ENCODE results near the gene IFT88. TPM values are rescaled to one million over a fixed set of nuclear protein-coding genes. Genes with fewer than 3 reads are reported as not detected.
"Not testable (repeated sequence)": the region's sequence is repeated elsewhere in the genome, so short reads cannot be mapped to it uniquely, and the experiment has no call there.

IFT88 gene
- total RNA-seq, 2 donors from 2014 or later: 10.8 to 22.0 TPM

DNA sequence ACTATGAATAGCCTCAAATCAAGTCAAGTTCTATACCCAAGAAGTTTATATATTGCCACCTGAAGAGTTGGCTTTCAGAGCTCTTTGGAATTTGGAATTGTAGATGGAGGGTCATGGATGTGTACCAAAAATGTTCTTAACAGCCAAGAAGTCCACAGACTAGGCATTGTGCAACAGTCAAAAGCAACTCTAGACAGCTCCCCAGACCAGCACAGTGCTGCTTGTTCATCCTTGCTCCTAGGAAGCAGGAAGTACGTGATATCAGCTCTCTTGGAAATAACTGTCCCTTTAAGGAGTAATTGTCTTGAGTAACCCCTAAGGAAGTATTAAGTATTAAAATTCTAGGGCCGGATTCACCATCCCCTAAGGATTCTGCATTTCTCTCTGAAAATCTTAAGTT is 105.8 kb downstream of the IFT88 start:
- Histone ChIP-seq H3K27me3 (replicated peaks; ENCODE audit: insufficient read depth) (no peaks in the 10 kb centered on the region), H3K9me3 (no peaks in the 10 kb centered on the region), H3K36me3 (no peaks in the 10 kb centered on the region), H3K4me3 (no peak overlapping the region), H3K27ac (no peak overlapping the region), H3K4me1 (replicated peaks) (no peaks in the 10 kb centered on the region)
- intact Hi-C loops (cut with DNase I): no loop called here
- TF ChIP-seq, protein P1, sequence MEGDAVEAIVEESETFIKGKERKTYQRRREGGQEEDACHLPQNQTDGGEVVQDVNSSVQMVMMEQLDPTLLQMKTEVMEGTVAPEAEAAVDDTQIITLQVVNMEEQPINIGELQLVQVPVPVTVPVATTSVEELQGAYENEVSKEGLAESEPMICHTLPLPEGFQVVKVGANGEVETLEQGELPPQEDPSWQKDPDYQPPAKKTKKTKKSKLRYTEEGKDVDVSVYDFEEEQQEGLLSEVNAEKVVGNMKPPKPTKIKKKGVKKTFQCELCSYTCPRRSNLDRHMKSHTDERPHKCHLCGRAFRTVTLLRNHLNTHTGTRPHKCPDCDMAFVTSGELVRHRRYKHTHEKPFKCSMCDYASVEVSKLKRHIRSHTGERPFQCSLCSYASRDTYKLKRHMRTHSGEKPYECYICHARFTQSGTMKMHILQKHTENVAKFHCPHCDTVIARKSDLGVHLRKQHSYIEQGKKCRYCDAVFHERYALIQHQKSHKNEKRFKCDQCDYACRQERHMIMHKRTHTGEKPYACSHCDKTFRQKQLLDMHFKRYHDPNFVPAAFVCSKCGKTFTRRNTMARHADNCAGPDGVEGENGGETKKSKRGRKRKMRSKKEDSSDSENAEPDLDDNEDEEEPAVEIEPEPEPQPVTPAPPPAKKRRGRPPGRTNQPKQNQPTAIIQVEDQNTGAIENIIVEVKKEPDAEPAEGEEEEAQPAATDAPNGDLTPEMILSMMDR (IDR thresholded peaks at IDR 0.05): no peak
- TF ChIP-seq POLR2AphosphoS5 (IDR thresholded peaks at IDR 0.05) (no peak), POLR2A (IDR thresholded peaks at IDR 0.05) (no peak)
- no peak for DNase-seq (ENCODE audit: low spot score)
- WGBS: 33% methylated on average over 2 of the region's 2 CpGs

DNA sequence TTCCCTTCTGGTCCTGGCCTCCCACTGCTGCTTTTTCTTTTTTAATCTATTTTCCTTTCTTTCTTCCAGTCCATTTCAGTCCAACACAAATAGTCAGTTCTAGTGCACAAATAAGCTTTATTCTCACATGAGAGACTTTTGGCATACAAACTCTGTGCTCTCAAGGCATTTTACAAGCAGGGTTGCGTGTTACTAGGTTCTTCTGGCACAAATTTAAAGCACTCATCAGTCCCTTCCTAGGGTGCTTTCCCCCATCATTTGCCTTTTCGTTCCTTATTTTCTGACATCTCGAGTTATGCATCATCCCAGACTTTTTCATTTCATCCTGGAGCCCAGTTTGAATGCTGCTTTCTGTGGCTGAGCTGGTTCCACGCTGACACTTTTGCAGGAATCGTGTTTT is 106.8 kb downstream of the IFT88 start:
- intact Hi-C loops (cut with DNase I): no loop called here
- no peak for DNase-seq (ENCODE audit: low spot score)
- H3K9me3 ChIP-seq: no peaks in the 10 kb centered on the region
- no peak overlapping the region for H3K27ac ChIP-seq
- H3K4me3 ChIP-seq: no peak overlapping the region
- no peaks in the 10 kb centered on the region for H3K36me3 ChIP-seq
- TF ChIP-seq POLR2AphosphoS5 (IDR thresholded peaks at IDR 0.05): no peak
- TF ChIP-seq, protein P1 (IDR thresholded peaks at IDR 0.05): no peak
- no peaks in the 10 kb centered on the region for H3K27me3 ChIP-seq (replicated peaks; ENCODE audit: insufficient read depth)
- WGBS: 56% methylated on average over 5 of the region's 5 CpGs
- H3K4me1 ChIP-seq (replicated peaks): no peaks in the 10 kb centered on the region

DNA sequence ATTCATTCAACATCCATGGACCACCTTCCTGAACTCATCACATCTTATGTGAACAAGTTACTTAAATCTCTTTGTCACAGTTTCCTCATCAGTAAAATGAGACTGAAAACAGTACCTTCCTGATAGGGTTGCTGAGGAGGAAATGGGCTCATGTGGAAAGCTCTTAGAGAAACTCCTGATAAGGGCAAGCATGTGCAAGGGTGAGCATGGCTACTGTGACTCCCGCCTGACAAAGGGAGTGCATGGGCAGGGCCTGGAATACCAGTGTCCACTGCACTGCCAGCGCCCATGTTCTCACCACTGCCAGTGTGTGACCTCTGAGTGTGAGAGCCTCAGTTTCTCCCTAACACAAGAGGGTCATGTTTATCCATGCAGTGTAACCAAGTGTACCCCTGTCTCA is 109.3 kb downstream of the IFT88 start:
- no peak for DNase-seq (ENCODE audit: low spot score)
- TF ChIP-seq, protein P1 (IDR thresholded peaks at IDR 0.05): no peak
- TF ChIP-seq POLR2A (IDR thresholded peaks at IDR 0.05) (no peak), POLR2AphosphoS5 (IDR thresholded peaks at IDR 0.05) (no peak)
- no peak overlapping the region for H3K4me3 ChIP-seq
- H3K4me1 ChIP-seq (replicated peaks): no peaks in the 10 kb centered on the region
- H3K36me3 ChIP-seq: no peaks in the 10 kb centered on the region
- no peaks in the 10 kb centered on the region for H3K27me3 ChIP-seq (replicated peaks; ENCODE audit: insufficient read depth)
- no peak overlapping the region for H3K27ac ChIP-seq
- WGBS: 91% methylated on average over 2 of the region's 2 CpGs
- H3K9me3 ChIP-seq: no peaks in the 10 kb centered on the region
- intact Hi-C loops (cut with DNase I): no loop called here

DNA sequence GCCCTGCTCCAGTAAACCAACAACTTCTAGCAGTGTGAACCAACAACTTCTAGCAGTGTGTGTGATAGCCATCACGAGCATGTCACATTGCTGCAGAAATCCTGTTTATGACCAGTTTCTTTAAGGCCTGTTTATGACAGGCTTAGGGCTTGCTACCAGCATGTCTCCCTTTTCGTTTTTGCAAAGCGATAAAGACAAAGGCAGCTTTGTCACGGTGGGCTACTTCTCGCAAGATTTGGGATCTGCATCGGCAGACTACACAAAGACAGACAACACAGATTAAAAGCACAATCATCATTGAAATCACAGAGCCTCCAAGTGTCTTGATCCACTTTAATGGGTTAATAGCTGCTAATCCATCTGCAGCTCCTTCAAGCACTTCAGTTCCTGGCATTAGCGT is 111.6 kb downstream of the IFT88 start:
- H3K27me3 ChIP-seq (replicated peaks; ENCODE audit: insufficient read depth); DNase-seq (ENCODE audit: low spot score); intact Hi-C loops (cut with DNase I); H3K4me3 ChIP-seq; H3K4me1 ChIP-seq (replicated peaks); H3K36me3 ChIP-seq; H3K27ac ChIP-seq; H3K9me3 ChIP-seq: not testable (repeated sequence)
- 60% methylated on average over 7 of the region's 7 CpGs for WGBS

DNA sequence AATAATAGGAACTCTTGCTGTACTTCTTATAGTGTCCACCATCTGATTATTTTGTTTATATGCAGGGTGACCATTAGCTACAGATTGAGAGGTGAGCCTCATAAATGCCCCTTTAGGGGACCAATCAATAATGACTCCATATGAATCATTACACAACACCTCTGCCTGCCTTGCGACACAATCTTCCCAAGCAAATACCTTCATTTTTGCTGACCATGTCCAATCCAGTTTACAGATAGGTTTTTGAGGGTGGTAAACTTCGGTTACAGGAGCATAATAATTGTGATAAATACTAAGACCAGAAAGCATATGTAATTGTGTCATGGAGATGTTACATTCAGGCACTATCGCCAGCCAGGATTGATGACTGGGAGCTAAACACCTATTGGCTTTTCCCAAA is 112.9 kb downstream of the IFT88 start:
- H3K4me1 ChIP-seq (replicated peaks): no peaks in the 10 kb centered on the region
- H3K9me3 ChIP-seq: no peaks in the 10 kb centered on the region
- 82% methylated on average over 3 of the region's 3 CpGs for WGBS
- H3K27ac ChIP-seq: no peak overlapping the region
- H3K36me3 ChIP-seq: no peaks in the 10 kb centered on the region
- DNase-seq (ENCODE audit: low spot score): no peak
- intact Hi-C loops (cut with DNase I): no loop called here
- TF ChIP-seq POLR2A (IDR thresholded peaks at IDR 0.05) (no peak), POLR2AphosphoS5 (IDR thresholded peaks at IDR 0.05) (no peak)
- TF ChIP-seq, protein P1 (IDR thresholded peaks at IDR 0.05): no peak
- H3K4me3 ChIP-seq: no peak overlapping the region
- H3K27me3 ChIP-seq (replicated peaks; ENCODE audit: insufficient read depth): no peaks in the 10 kb centered on the region
